HEK293 (cell line): Measurements from ENCODE around the gene ENO4.

Source experiments
- CTCF ChIP-seq: fragments of 450-650 bp; formaldehyde crosslinking; IDR thresholded peaks from 2 replicates; pipeline ENCODE4 v1.5.1; 2016; ENCODE audit warnings: missing biosample characterization, missing genetic modification characterization
- PATZ1 ChIP-seq: fragments of 450-650 bp; formaldehyde crosslinking; IDR thresholded peaks from 2 replicates; pipeline ENCODE4 v1.5.1; 2016; ENCODE audit warnings: missing biosample characterization, missing genetic modification characterization
- ZBTB11 ChIP-seq: fragments of 450-650 bp; formaldehyde crosslinking; conservative IDR thresholded peaks from 2 replicates; pipeline ENCODE4 v1.5.1; 2016; ENCODE audit warnings: low read depth, missing biosample characterization, missing genetic modification characterization
- ZNF23 ChIP-seq: fragments of 450-650 bp; formaldehyde crosslinking; IDR thresholded peaks from 2 replicates; pipeline ENCODE4 v1.5.1; 2016; ENCODE audit warnings: missing biosample characterization, missing genetic modification characterization, borderline replicate concordance
- ZNF311 ChIP-seq: fragments of 450-650 bp; formaldehyde crosslinking; IDR thresholded peaks from 2 replicates; pipeline ENCODE4 v1.5.1; 2017; ENCODE audit warnings: missing biosample characterization, missing genetic modification characterization, borderline replicate concordance
- ZNF629 ChIP-seq: fragments of 450-650 bp; formaldehyde crosslinking; IDR thresholded peaks from 2 replicates; pipeline ENCODE4 v1.5.1; 2017; ENCODE audit warnings: missing biosample characterization, missing genetic modification characterization
- ZNF639 ChIP-seq: fragments of 450-650 bp; formaldehyde crosslinking; IDR thresholded peaks from 2 replicates; pipeline ENCODE4 v1.5.1; 2016; ENCODE audit warnings: missing biosample characterization, missing genetic modification characterization
- ZNF747 ChIP-seq: fragments of 450-650 bp; formaldehyde crosslinking; IDR thresholded peaks from 2 replicates; pipeline ENCODE4 v1.5.1; 2016; ENCODE audit warnings: missing biosample characterization, missing genetic modification characterization

- TF ChIP-seq CTCF (tag by site-specific recombination): no peak
- no peak for TF ChIP-seq ZNF23 (tag by site-specific recombination)
- no peak for TF ChIP-seq ZNF639 (tag by site-specific recombination)
- no peak for TF ChIP-seq ZNF629 (tag by site-specific recombination)
- no peak for TF ChIP-seq ZNF747 (tag by site-specific recombination)
- no peak for TF ChIP-seq ZBTB11 (tag by site-specific recombination)
- no peak for TF ChIP-seq ZNF311 (tag by site-specific recombination)
- TF ChIP-seq PATZ1: no peak
These were observed 21.6 kb downstream of the ENO4 start for GRCh38 chr10:116870949-116871348.
